ENCODE measurements around the gene THY1.
"Not testable (repeated sequence)": the region's sequence is repeated elsewhere in the genome, so short reads cannot be mapped to it uniquely, and the experiment has no call there.

Gene THY1

DNA sequence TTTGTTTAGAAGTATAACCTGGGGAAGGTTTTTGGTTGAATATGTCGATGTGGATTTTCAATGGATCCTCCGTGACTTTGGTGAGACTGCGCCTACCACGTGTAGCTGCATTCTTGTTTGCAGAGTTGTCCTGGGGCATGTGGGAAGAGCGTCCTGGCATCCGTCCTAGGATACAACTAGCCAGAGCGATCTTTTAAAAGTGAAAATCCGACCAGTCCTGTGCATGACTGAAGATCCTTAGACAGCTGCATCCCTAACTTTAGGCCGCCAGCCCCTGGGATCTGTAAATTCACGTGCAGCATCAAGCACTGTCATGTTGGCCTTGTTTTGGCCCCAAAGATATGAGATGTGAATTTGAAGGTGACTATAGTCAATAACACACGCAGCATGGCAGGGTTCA lies 22.4 kb upstream of the THY1 start:
- no peak for DNase-seq (ENCODE audit: low spot score)

DNA sequence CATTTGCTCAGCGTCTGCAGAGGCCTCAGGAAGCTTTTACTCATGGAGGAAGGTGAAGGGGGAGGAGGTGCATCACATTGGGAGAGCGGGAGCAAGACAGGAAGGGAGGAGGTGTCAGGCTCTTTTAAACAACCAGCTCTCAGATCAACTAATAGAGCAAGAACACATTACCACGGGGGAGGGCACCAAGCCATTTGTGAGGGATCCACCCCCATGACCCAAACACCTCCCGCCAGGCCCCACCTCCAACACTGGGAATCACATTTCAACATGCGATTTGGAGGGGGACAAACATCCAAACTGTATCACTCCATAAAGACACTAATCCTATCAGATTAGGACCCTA lies 18.9 kb upstream of the THY1 start:
- no peak for DNase-seq (ENCODE audit: low spot score)

DNA sequence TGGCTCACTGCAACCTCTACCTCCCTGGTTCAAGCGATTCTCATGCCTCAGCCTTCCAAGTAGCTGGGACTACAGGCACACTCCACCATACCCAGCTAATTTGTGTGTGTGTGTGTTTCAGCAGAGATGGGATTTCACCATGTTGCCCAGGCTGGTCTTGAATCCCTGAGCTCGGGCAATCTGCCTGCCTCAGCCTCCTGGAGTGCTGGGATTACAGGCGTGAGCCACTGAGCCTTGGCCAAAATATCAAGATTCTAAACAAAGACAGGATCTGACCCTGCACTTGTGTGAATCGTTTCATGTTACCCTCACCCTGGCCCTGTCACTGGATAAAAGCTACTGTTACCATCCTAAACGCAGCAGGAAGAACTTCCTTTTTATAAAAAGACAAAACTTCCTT lies 15.6 kb upstream of the THY1 start:
- DNase-seq (ENCODE audit: low spot score): no peak

DNA sequence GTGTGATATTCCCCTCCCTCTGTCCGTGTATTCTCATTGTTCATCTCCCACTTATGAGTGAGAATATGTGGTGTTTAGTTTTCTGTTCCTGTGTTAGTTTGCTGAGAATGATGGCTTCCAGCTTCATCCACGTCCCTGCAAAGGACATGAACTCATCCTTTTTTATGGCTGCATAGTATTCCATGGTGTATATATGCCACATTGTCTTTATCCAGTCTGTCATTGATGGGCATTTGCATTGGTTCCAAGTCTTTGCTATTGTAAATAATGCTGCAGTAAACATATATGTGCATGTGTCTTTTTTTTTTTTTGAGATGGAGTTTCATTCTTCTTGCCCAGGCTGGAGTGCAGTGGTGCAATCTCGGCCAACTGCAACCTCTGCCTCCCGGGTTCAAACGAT lies 14.5 kb upstream of the THY1 start:
- DNase-seq (ENCODE audit: low spot score): not testable (repeated sequence)

DNA sequence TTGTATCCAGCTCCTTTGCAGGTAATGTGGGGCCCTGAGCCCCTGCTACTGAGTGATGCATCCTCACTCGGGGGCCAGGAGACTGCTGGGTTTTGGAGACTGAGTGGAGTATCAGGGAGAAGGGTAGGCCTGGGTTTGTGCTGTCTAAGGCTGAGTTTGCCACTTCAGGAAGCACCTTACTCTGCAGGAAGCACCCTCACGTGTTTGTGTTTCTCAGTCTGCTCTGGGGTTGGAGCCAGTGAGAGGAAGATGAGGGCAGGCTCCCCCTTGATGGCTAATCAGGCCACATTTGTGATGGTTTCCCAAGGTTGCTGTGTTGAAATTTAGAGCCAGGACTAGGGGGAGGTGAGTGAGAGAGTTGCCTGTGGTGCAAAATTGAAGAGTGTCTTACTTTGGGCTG lies 13.7 kb upstream of the THY1 start:
- DNase-seq (ENCODE audit: low spot score): no peak

DNA sequence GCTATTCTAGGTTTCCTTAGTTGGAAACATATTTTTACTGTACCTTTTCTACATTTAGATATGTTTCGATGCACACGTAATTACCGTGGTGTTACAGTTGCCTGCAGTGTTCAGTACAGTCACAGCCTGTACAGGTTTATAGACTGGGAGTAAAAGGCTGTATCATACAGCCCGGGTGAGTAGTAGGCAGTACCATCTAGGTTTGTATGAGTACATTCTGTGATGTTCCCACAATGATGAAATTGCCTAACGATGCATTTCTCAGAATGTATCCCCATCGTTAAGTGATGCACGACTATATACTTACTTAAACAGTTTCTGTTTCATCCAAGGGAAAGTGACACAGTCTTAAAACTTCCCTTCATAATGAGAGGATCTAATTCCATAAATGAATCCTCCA lies 13.1 kb upstream of the THY1 start:
- DNase-seq (ENCODE audit: low spot score): no peak

DNA sequence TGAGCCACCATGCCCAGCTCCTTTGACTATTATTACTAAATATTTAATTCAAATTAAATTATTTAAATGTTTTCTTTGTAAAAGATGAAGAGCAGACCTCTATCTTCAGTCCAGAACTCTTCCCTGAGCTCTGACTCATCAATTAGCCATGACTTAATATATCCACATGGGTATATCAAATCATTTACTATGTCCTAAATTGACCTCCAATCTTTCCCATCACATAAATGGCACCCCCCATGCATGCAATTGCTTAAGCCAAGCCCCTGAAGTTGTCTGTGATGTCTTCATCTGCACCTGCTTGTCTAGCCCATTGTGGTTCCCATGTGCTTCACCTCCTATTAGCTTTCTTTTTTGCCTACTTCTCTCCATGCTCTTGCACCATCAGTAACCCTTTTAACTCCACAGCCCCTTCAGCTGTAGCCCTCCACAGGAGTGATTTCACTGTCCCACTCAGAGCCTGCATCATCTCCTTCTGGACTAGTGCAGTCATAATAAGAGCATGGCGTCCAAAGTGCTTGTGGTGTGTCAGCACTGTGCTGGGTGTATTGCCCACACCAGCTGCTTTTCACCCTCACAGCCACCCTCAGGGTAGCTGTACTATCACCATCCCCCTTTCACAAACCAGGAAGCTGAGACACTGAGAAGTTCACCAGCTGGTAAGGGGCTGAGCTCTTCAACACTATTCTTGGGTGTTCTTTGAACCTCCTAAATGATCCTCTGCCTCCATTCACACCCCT lies 11.8 kb upstream of the THY1 start:
- no peak for DNase-seq (ENCODE audit: low spot score)

DNA sequence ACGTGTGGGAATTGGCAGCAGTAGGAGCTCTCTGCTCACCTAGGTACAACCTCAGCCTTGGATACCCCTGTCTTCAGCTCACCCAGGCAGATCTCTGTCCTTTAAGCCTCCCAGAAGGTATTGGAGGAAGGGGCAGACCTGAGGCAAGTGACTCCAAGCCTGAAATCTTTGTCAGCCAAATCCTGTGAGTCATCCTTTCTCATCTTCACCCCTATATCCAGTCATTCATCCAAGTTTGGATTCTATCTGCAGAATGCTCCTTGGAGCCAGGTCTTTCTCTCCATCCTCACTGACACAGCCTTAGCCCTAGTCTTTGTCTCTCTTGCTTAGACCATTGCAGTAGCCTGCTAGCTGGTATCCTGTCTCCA lies 10.4 kb upstream of the THY1 start:
- no peak for DNase-seq (ENCODE audit: low spot score)

DNA sequence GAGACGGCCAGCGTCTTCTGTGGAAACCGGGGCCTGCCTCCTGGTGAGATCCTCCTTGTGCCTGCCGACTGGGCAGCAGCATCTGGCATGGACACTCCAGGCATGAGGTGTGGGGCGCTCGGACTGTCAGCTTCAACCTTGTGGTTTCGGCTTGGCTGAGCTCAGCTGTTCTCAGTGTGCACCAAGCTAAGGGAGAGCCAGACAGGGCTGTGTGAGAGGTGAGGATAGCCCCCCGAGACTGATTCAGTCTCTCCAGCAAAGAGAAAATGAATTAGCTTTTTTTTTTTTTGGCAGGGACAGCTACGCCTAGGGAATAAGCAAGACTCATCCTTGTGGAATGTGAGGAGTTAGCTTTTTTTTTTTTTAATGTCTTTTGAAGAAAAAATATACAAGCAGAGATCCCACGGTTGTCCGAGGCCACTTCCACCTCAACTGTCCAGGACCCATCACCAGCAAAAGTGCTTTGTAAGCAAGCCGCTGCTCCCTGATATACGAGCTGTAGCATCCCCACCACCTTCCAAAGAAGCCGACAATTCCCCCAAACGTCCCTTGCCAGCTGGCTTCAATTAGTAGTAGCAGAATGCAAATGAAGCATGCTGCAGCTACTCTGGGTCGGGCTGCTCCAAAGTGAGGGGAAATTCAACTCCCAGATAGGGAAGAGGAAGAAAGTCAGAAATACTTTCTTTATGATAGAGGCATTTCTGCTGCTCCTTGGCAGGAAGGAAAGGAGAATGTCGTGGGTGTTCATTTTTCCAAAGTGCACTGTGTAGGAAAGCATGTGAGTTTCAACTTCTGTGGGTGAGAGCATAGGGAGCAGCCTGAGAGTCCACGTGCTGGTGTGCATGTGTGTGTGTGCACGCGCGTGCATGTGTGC lies 9.7 kb upstream of the THY1 start:
- no peak for DNase-seq (ENCODE audit: low spot score)

DNA sequence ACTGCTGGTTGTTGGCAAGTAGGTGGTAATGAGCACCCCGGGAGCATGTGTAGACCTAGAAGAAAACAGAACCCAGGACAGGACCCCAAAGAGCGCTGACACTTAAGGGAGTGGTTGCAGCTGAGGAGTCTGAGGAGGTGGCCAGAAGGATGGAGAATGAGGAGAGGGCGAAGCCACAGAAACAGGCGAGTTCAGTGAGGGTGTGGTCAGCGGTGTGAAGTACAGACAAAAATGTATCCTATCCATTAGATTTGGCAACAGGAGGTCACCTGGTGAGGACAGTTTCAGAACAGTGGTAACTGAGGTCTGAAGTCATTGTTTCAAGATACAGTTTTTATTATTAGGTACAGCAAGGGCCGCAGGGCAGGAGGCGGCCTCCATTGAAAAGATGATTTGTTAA lies 8.6 kb upstream of the THY1 start:
- no peak for DNase-seq (ENCODE audit: low spot score)

DNA sequence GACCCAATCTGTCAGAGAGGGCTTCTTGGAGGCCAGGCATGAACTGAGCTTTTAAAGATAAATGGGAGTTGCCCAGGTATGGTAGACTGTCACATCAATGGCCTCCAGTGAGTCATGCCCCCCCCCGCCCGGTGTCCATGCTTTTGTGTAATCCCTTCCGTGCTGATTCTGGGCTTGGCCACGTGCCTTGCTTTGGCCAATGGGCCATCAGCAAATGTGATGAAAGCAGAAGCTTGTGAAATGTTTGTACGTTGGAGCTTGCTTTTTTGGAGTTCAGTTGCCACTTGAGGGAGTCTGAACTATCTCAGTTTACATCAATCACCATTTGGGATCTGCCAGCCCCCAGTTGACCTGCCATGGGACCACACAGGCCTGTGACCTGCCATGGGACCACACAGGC lies 4.3 kb upstream of the THY1 start:
- DNase-seq (ENCODE audit: low spot score): no peak

DNA sequence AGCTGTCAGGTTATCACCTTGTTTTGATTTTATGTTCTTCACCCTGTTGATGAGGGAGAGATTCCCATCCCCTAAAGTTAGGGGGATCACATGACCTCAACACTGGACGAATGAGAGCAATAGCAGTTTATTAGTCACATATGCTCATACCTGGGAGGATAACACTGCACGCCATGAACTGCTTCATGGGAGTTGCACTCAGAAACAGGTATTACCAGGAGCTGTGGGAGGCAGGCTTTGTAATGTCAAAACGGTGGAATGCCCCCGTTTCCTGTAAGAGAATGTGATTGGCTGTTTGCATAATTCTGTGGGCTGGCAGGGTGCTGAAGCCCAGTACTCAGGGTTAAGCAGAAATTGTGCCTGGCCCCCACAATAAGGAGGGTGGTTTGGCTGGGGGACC lies 3.2 kb upstream of the THY1 start:
- DNase-seq (ENCODE audit: low spot score): no peak

DNA sequence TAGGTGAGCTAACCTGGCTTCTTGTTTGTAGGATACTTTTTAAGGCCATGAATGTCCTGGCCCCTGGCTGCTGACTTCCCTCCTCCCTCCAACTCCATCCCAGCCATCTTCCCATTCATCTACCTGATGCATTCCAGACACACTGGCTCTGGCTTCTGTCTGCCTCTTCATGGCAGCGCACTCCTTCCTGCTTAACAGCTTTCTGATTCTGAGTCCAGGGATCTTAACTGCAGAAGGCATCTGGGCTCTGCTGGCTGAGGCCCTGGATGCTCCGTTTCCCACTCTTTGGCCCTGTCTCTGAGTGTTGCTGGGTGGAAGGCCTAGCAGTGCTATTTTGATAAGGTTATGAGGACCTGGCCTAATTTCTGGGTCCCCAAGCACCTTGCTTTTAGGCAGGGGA lies 1.8 kb upstream of the THY1 start:
- no peak for DNase-seq (ENCODE audit: low spot score)

DNA sequence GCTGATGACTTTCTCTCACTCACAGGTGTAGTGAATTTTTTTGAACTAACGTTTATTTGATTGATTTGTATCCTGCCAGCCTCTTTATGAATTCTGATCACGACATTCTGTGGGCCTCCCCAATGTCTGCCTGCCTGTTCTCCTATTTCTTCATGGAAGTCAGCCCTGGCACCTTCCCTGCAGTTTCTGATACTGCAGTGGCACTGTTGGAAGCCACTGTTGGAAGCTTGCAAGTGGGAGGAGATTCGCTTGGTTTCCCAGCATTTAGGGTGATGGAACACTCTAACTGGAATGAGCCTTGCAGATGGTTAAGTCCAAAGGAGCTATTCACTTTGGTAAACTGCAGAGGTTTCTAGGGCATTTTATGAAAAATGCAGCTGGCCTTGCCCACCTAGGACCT lies 1.3 kb upstream of the THY1 start:
- DNase-seq (ENCODE audit: low spot score): no peak

DNA sequence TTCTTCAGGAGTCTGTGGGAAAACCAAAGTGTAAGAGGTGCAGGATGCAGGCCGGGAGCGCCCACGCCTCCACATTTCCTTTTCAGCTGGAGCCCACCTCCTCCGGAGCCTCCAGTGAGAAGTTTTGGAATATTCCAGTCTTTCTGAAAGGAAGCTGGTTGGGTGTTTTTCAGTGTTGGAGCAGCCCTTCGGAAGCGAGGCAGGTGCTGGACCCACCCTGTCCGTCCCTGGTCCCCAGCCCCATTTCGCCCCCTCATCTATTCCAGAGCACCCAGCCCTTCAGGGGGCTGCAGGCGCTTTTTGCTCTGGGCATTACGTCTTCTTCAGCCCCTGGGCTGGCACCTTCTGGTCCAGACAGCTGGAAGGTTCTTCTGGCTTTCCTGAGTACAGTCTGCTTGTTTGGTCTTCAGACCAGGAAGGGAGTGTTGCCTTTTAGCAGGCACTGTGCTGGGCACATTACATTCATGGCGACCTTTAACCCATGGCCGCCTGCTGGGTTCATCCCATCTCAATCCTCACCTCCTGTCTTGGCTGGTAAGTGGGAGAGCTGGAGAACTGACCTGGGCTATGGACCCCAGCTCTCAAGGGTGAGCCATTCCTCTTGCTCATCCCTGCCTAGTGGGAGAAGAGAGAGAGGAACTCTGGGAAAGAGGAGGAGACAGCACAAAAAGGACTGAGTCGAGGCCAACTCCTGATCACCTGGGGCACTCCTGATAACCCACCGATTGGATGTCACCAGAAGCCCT lies 710 bp upstream of the THY1 start:
- DNase-seq (ENCODE audit: low spot score): no peak

DNA sequence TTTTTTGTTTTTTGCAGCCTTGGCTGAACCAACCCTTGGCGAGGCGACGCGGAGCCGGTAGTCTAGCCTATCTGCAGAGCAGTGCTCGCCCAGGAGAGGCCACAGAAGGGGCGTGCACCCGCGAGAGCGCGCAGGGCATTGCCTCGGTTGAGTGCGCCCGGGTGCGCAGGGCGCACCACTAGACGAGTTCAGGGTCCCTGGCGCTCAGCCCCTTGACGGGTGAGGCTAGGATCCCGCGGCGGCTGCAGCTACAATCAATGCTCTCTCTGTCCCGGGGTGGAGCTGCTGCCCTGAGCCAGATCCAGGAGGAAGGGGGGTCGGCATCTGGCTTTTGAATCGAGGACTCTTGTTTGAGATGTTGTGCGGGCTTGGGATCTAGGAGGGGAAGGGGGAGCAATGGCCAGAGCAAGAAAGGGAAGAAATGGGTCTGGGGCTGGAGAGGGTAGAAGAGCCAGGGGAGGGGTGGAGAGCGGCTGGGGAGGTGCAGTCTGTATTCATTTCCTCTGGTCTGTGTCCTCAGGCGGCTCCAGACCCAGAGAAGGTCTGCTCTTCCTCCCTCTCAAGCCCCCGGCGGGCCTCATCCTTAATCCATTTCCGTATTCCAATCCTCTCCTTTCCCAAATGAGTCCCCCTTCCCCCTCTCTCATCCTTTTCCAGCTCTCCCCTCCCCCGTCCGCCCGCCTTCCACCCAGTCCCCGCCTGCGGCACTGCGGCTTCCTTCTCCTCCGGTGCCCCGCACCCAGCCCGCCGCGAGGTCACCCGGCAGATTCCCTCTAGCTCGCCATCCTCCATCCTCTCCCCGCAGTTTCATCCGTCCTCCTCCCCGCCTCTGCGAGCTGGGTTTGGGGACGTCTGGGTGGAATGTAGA lies 797 bp downstream of the THY1 start:
- DNase-seq (ENCODE audit: low spot score): no peak

DNA sequence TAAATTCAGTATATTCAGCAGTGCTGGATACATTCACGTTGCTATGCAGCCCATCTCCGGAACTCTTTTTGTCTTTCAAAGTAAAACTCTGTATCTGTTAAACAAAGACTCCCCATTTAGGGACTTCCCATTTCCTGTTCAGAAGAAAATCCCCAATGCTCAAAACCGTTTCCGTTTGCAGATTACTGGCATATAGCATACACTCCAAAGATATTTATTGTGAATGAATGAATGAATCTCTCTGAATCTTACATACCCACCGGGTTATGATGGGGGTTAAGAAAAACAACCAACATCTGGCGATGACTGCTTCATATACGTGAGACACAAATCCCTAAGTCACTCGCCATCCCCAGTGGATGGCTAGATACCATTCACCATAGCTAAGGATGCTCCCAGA lies 1.6 kb downstream of the THY1 start:
- DNase-seq (ENCODE audit: low spot score): no peak

DNA sequence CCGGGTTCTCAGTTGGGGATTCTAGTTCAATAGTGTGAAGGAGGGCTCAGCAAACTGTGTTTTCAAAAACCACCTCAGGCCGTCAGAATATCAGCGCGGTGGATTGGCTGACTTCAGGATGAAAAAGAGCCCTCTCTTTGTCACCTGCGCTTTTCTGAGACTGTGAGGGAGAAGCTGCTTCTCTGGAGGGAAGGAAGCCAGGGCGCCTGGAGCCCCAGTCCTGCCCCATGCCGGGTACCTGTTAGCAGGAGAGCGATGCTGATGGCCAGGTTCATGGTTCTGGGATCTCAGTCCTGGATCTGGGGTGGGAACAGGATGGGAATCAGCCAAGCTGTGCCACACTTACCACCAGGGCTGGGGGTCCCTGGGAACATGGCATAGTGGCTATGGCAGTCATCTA lies 2.3 kb downstream of the THY1 start:
- DNase-seq (ENCODE audit: low spot score): no peak

DNA sequence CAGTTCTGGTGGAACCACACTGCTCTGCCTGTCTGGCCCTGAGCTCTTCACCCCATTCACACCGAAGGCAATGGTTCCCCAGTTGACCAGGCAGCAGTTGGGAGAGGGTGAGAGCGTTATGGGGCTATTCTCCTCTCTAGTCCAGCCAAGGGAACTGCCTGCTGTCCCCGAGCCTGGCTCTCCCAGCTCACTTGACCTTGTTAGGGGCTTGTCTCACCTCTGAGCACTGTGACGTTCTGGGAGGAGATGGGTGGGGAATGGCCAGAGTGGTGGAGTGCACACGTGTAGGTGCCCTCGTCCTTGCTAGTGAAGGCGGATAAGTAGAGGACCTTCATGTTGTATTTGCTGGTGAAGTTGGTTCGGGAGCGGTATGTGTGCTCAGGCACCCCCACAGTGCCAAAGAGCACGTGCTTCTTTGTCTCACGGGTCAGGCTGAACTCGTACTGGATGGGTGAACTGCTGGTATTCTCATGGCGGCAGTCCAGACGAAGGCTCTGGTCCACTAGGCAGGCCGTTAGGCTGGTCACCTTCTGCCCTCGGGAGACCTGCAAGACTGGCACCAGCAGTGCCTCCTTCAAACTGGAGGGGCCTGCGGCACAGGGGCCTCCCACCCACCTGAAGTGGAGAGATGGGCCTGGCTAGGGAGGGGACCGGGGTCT lies 3.0 kb downstream of the THY1 start:
- DNase-seq (ENCODE audit: low spot score): no peak

DNA sequence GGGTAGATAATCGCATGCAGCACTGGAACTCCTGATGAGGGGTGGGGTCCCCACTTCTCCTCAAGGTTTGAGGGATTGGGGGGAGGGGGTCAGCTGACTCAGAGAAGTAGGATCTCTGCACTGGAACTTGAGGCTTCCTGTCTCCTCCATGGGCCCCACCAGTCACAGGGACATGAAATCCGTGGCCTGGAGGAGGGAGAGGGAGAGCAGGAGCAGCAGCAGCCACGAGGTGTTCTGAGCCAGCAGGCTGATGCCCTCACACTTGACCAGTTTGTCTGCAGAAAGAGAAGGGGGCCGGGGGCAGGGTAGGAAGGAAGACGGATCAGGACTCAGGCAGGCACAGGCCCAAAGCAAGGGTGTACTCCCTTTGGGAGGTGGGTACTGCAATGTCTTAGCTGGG lies 3.7 kb downstream of the THY1 start:
- no peak for DNase-seq (ENCODE audit: low spot score)

DNA sequence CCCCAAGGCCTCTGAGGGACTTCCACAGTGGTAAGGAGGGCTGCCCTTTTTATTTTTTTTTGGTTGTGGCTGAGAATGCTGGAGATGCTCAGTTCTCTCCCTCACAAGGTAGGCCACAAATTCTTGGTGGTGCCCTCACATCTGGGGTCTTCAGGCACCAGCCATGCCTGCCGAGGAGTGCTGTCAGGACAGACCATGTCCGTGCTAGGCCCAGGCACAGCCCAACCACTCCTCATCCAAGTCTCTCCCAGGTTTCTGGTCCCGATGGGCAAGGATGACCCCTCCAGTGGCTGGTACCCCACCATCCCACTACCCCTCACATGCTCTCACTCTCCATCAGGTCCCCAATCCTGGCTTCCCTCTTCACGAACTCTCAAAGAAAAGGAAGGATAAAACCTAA lies 4.2 kb downstream of the THY1 start:
- DNase-seq (ENCODE audit: low spot score): no peak

All from CD4-positive, alpha-beta T cell treated with Interleukin-2 at 100 ng/mL for 4 hours (primary cell).